GM12878 (cell line): ENCODE results near the gene ATG10. TPM values are rescaled to one million over a fixed set of nuclear protein-coding genes. Genes with fewer than 3 reads are reported as not detected.
"Not testable (repeated sequence)": the region's sequence is repeated elsewhere in the genome, so short reads cannot be mapped to it uniquely, and the experiment has no call there.

Experiments
- ATAC-seq: fragments of 200-7000 bp; cut with Tn5 transposase; 3 replicates; pipeline ENCODE4 v1.9.1; 2020; ENCODE audit warnings: mild to moderate bottlenecking, moderate library complexity
- BruUV-seq: library from RNA; stranded (reverse); fragments of 400-500 nt; replicated peaks from 2 replicates; lab custom pipeline; 2021; lab: Mats Ljungman, UMichigan
- CTCF ChIA-PET: fragments of 300-600 bp; sonication (Branson Sonifier 250); formaldehyde crosslinking; extraction: SDS; loops from one replicate; lab custom pipeline; 2021; ENCODE audit warnings: inconsistent platforms; lab: Yijun Ruan, JAX
- POLR2A ChIA-PET: fragments of 350-600 bp; formaldehyde crosslinking; extraction: SDS; loops from one replicate; lab custom pipeline; 2021; ENCODE audit warnings: inconsistent platforms; lab: Charles Lee
- RAD21 ChIA-PET: fragments of 300-600 bp; sonication (Branson Sonifier 250); formaldehyde crosslinking; loops from one replicate; lab custom pipeline; 2023; ENCODE audit warnings: antibody characterized with exemption; ENCODE audit not compliant: unreplicated experiment; lab: Charles Lee
- SMC1A ChIA-PET: fragments of 300-600 bp; sonication (Branson Sonifier 250); formaldehyde crosslinking; loops from one replicate; lab custom pipeline; 2023; ENCODE audit not compliant: unreplicated experiment, uncharacterized antibody; lab: Charles Lee
- DNase-seq: peaks from one replicate; pipeline ENCODE4 v3.0.0-alpha.2; 2011; ENCODE audit warnings: low read depth, low spot score
- FAIRE-seq: peaks from 3 replicates; lab custom pipeline; 2011; peaks lifted over from hg19 to GRCh38; lab: Jason Lieb, UNC
- H2AFZ ChIP-seq: 2 replicates; pipeline ENCODE4 v1.6.0; 2011; ENCODE audit warnings: low read depth, low read length, control low read depth; ENCODE audit not compliant: control insufficient read depth
- H3K27ac ChIP-seq: 2 replicates; pipeline ENCODE4 v1.5.1; 2011; ENCODE audit warnings: control low read depth; ENCODE audit not compliant: control insufficient read depth, insufficient read depth
- H3K27me3 ChIP-seq, 2 experiments: replicated peaks in 1 of 2; 2 replicates each; pipeline versions ENCODE4 v1.6.0 to v1.6.1; 2011; ENCODE audit warnings: low read length in 1 of 2; ENCODE audit not compliant: control insufficient read depth in 2 of 2, insufficient read depth in 2 of 2
- H3K36me3 ChIP-seq, 2 experiments: 2 replicates each; pipeline ENCODE4 v1.5.1; 2011; ENCODE audit warnings: low read length in 1 of 2; ENCODE audit not compliant: control insufficient read depth in 2 of 2, insufficient read depth in 2 of 2
- H3K4me1 ChIP-seq: 2 replicates; pipeline ENCODE4 v1.6.1; 2011; ENCODE audit warnings: mild to moderate bottlenecking, low read length, moderate library complexity, mixed read lengths; ENCODE audit not compliant: control insufficient read depth, insufficient read depth
- H3K4me2 ChIP-seq: 2 replicates; pipeline ENCODE4 v1.6.0; 2011; ENCODE audit warnings: control low read depth; ENCODE audit not compliant: control insufficient read depth, insufficient read depth
- H3K4me3 ChIP-seq: fragments of 200-600 bp; sonication (generic); 2 replicates; pipeline ENCODE4 v1.5.1; 2016
- H3K79me2 ChIP-seq: 2 replicates; pipeline ENCODE4 v1.6.0; 2011; ENCODE audit warnings: low read length; ENCODE audit not compliant: control insufficient read depth, insufficient read depth
- H3K9ac ChIP-seq: 2 replicates; pipeline ENCODE4 v1.8.0; 2011; ENCODE audit warnings: low read length, control low read depth, mixed read lengths; ENCODE audit not compliant: control insufficient read depth, insufficient read depth
- H3K9me3 ChIP-seq: replicated peaks from 3 replicates; pipeline ENCODE4 v1.5.1; 2011; ENCODE audit warnings: mild to moderate bottlenecking, low read length; ENCODE audit not compliant: control insufficient read depth, insufficient read depth
- H4K20me1 ChIP-seq: 2 replicates; pipeline ENCODE4 v1.6.0; 2011; ENCODE audit not compliant: control insufficient read depth, insufficient read depth
- BHLHE40 ChIP-seq, 2 experiments: fragments of 450-650 bp in 1 of 2; IDR thresholded peaks; 2 replicates each; pipeline ENCODE4 v1.6.1; 2011 to 2017; ENCODE audit warnings: low read depth in 2 of 2, borderline replicate concordance in 1 of 2, improper control_type of control experiment in 1 of 2, low read length in 1 of 2, mild to moderate bottlenecking in 1 of 2
- EP300 ChIP-seq, 2 experiments: fragments of 150-350 bp in 1 of 2; IDR thresholded peaks; 2 replicates each; pipeline ENCODE4 v1.6.1; 2011 to 2012; ENCODE audit warnings: low read depth in 2 of 2, low read length in 2 of 2, borderline replicate concordance in 1 of 2, improper control_type of control experiment in 1 of 2, inconsistent platforms in 1 of 2; ENCODE audit not compliant: control insufficient read depth in 1 of 2
- HDAC2 ChIP-seq: fragments of 200-600 bp; sonication (generic); IDR thresholded peaks from 2 replicates; pipeline ENCODE4 v1.6.1; 2017
- JUNB ChIP-seq: IDR thresholded peaks from 2 replicates; pipeline ENCODE4 v1.6.1; 2016; ENCODE audit warnings: antibody characterized with exemption, mild to moderate bottlenecking
- NFIC ChIP-seq: IDR thresholded peaks from 2 replicates; pipeline ENCODE4 v1.6.1; 2012; ENCODE audit warnings: low read depth, mild to moderate bottlenecking, inconsistent platforms, low read length, moderate library complexity
- NFYA ChIP-seq: IDR thresholded peaks from 2 replicates; pipeline ENCODE4 v1.6.1; 2011; ENCODE audit warnings: low read depth, mild to moderate bottlenecking, low read length, improper control_type of control experiment, borderline replicate concordance
- NR2F1 ChIP-seq: fragments of 450-650 bp; conservative IDR thresholded peaks from 2 replicates; pipeline ENCODE4 v1.6.1; 2017; ENCODE audit warnings: mild to moderate bottlenecking
- SIX5 ChIP-seq: IDR thresholded peaks from 2 replicates; pipeline ENCODE4 v1.6.1; 2011; ENCODE audit warnings: mild to moderate bottlenecking, low read depth, low read length, moderate library complexity; ENCODE audit not compliant: severe bottlenecking
- SUZ12 ChIP-seq: fragments of 200-600 bp; sonication (generic); IDR thresholded peaks from one replicate; pipeline ENCODE4 v1.6.1; 2018; ENCODE audit warnings: antibody characterized with exemption, mild to moderate bottlenecking; ENCODE audit not compliant: unreplicated experiment
- TCF12 ChIP-seq: IDR thresholded peaks from 2 replicates; pipeline ENCODE4 v1.6.1; 2011; ENCODE audit warnings: low read depth, mild to moderate bottlenecking, low read length
- WGBS: methylation state at CpG from one replicate; pipeline ENCODE4 v1.1.6; 2016; ENCODE audit warnings: low lambda C conversion rate; ENCODE audit not compliant: insufficient replicate concordance, insufficient coverage; ENCODE audit errors: missing lambda C conversion rate; 5-methylcytosine and 5-hydroxymethylcytosine counted together
- in situ Hi-C: fragments of 300-500 bp; cut with MboI; formaldehyde crosslinking; loops from 9 replicates; pipeline ENCODE4 v1.14.3; 2018; ENCODE audit warnings: mixed read lengths
- intact Hi-C: fragments of 100-400 bp; cut with micrococcal nuclease; formaldehyde crosslinking; loops from one replicate; pipeline ENCODE4 v1.14.2; 2022; ENCODE audit not compliant: unreplicated experiment
- polyA plus RNA-seq, 11 experiments: library from polyadenylated mRNA; depleted of rRNA in 4 of 11; unstranded in 6 of 11; stranded (reverse) in 5 of 11; fragments of >200 nt; fragmentation: Nextera tagmentation in 4 of 11; fragmentation: Illumina TruSeq in 1 of 11; extraction: Ambion mirVana in 4 of 11; extraction: Trizol in 1 of 11; gene quantifications; 1 replicate in 1 of 11; 2 replicates in 10 of 11; pipeline versions ENCODE4 v1.2.1 to v1.2.3, GENCODE V29; 2011 to 2016; ENCODE audit warnings: inconsistent platforms in 2 of 11, missing spikeins in 2 of 11, low read depth in 1 of 11
- total RNA-seq, 4 experiments: library from RNA; depleted of rRNA in 3 of 4; stranded (reverse); fragments of >200 nt in 3 of 4; fragmentation: Illumina TruSeq in 1 of 4; extraction: Trizol in 1 of 4; gene quantifications; 2 replicates each; pipeline versions ENCODE4 v1.2.1 to v1.2.3, GENCODE V29; 2013 to 2021
- TF ChIP-seq, protein P1 (sequence below): fragments of 450-650 bp; IDR thresholded peaks from 2 replicates; pipeline ENCODE4 v1.6.1; 2017; ENCODE audit warnings: mild to moderate bottlenecking, moderate library complexity

Gene ATG10
- total and polyA plus RNA-seq, 10 of the 15 experiments (the other 5 are each of a cell fraction or from before 2014, with no cell fraction given), result 3.8 to 14.4 (median 6.5) TPM

DNA sequence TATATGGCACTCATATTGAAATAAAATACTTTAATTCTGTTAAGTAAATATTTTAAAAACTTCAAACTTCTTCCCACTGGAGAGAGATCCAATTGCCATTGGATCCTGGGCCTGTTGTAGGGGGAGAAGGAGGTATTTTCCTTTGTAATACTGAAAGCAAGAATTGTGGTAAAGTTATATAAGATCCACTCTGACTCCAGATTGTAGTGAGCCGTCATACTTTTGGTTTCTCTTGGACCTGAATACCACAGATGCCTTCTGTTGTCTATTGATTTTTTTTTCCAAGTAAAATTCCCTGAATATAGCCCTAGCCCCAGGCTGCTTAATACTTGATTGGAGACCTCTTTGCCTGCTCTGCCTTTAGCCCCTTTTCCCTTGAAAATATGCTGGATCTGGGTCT, 86.9 kb downstream of the ATG10 start (continued):
- TF ChIP-seq NFIC (peak; percentile 31; the same call in 1 of the 2 replicates), NR2F1 (no peak)

DNA sequence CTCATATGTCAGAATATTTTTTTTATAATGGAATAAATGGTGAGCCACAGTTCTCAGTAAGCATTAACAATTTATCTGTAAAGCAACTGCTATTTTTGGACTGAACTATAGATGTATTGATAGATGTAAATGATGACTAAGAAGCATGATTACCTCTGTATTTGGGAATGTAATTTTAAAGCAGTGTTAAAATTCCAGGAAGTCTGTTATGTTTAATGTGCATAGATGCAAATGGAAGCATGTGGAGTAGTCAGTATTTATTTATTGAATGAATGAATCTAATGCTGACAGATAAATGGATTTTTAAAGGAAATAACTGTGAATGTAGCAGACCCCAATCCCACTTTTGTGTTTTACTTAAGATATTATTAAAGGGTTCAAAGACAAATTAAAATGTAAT, 95.0 kb downstream of the ATG10 start:
- ChIA-PET RAD21 (no interaction called here), CTCF (no interaction called here), POLR2A (no interaction called here), SMC1A (no interaction called here)
- Histone ChIP-seq H3K9me3 (no peaks in the 10 kb centered on the region), H3K9ac (no peak overlapping the region), H3K79me2 (no peaks in the 10 kb centered on the region), H3K27me3 (no peaks in the 10 kb centered on the region), H2AFZ (no peak overlapping the region), H3K4me3 (no peak overlapping the region), H4K20me1 (no peaks in the 10 kb centered on the region), H3K36me3 (no peaks in the 10 kb centered on the region), H3K4me2 (no peak overlapping the region), H3K4me1 (no peaks in the 10 kb centered on the region), H3K27ac (no peak overlapping the region)
- no peak for ATAC-seq
- DNase-seq, result no peak
- intact Hi-C loops, result no loop called here
- TF ChIP-seq BHLHE40 (IDR thresholded peaks at IDR 0.05; ENCODE audit: borderline replicate concordance in 1 of 2, low read depth in 2 of 2, low read length in 1 of 2), result no peak
- no peak for TF ChIP-seq EP300 (IDR thresholded peaks at IDR 0.05; ENCODE audit: borderline replicate concordance in 1 of 2, control insufficient read depth in 1 of 2, low read depth in 2 of 2, low read length in 2 of 2)
- no peak for TF ChIP-seq TCF12
- TF ChIP-seq NFYA, result no peak
- TF ChIP-seq, protein P1, sequence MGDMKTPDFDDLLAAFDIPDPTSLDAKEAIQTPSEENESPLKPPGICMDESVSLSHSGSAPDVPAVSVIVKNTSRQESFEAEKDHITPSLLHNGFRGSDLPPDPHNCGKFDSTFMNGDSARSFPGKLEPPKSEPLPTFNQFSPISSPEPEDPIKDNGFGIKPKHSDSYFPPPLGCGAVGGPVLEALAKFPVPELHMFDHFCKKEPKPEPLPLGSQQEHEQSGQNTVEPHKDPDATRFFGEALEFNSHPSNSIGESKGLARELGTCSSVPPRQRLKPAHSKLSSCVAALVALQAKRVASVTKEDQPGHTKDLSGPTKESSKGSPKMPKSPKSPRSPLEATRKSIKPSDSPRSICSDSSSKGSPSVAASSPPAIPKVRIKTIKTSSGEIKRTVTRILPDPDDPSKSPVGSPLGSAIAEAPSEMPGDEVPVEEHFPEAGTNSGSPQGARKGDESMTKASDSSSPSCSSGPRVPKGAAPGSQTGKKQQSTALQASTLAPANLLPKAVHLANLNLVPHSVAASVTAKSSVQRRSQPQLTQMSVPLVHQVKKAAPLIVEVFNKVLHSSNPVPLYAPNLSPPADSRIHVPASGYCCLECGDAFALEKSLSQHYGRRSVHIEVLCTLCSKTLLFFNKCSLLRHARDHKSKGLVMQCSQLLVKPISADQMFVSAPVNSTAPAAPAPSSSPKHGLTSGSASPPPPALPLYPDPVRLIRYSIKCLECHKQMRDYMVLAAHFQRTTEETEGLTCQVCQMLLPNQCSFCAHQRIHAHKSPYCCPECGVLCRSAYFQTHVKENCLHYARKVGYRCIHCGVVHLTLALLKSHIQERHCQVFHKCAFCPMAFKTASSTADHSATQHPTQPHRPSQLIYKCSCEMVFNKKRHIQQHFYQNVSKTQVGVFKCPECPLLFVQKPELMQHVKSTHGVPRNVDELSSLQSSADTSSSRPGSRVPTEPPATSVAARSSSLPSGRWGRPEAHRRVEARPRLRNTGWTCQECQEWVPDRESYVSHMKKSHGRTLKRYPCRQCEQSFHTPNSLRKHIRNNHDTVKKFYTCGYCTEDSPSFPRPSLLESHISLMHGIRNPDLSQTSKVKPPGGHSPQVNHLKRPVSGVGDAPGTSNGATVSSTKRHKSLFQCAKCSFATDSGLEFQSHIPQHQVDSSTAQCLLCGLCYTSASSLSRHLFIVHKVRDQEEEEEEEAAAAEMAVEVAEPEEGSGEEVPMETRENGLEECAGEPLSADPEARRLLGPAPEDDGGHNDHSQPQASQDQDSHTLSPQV, result no peak
- no peak for TF ChIP-seq JUNB
- TF ChIP-seq SIX5, result no peak
- TF ChIP-seq SUZ12, result no peak
- no peak for TF ChIP-seq HDAC2
- no TSS peak for BruUV-seq
- in situ Hi-C loops, result no loop called here
- FAIRE-seq, result no peak

DNA sequence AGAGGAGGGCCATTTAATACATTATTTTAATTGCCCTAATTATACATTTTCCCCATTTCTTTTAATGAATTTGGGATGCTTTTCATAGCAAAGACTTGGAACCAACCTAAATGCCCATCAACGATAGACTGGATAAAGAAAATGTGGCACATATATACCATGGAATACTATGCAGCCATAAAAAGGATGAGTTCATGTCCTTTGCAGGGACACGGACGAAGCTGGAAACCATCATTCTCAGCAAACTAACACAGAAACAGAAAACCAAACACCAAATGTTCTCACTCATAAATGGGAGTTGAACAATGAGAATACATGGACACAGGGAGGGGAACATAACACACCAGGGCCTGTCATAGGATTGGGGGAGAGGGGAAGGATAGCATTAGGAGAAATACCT, 96.2 kb downstream of the ATG10 start:
- H3K4me2 ChIP-seq, SMC1A ChIA-PET, H3K4me1 ChIP-seq, H3K9ac ChIP-seq, H3K9me3 ChIP-seq, POLR2A ChIA-PET, DNase-seq, H3K36me3 ChIP-seq, intact Hi-C loops, H4K20me1 ChIP-seq, H3K27me3 ChIP-seq, FAIRE-seq, H2AFZ ChIP-seq, ATAC-seq, BruUV-seq, H3K4me3 ChIP-seq, in situ Hi-C loops, H3K79me2 ChIP-seq, RAD21 ChIA-PET, CTCF ChIA-PET, H3K27ac ChIP-seq: not testable (repeated sequence)
- WGBS, result 91% methylated on average over 3 of the region's 3 CpGs
